ENCODE measurements around the gene TBC1D17. TPM values are rescaled to one million over a fixed set of nuclear protein-coding genes. Genes with fewer than 3 reads are reported as not detected.
A peak's percentile ranks its signal among the peaks of the same experiment; 100 is the strongest.

TBC1D17 gene
- total and polyA plus RNA-seq, 7 donors, result 13.4 to 41.0 (median 26.1) TPM

DNA sequence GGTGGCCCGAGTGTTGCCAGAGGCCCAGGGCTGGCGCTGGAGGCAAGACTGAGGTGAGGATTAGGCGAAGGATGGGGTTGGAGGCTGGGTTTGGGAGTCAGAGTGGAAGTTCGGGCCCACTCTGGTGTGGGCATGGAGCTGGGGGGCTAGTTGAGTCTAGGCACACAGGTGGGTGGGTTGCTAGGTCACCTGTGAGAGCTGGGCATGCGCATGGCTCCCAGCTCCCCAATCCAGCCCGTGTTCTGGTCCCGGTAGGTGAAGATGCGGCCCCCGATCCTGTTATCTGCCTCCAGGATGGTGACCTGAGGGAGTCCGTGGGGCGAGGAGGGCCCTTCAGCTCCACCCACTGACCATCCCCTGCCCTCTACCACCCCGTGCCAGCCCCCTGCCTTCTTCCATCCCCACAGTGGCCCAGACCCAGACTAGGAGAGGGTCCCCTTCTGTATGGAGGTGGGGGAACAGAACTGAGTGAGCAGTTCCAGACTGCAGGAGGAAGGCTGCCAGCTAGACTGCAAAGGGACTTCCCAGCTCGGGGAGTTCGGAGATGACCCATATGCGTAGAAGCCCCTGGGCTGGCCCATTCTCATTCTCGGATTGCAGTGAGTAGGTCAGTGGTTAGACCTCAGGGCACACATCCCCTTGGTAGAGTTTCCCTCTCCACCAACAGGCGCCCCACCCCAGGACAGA lies 17.5 kb downstream of the TBC1D17 start:
- H3K27ac ChIP-seq, result no peak overlapping the region
- intact Hi-C loops (cut with DNase I), result no loop called here
- H3K36me3 ChIP-seq, result no peaks in the 10 kb centered on the region
- H3K9me3 ChIP-seq, result no peaks in the 10 kb centered on the region
- H3K4me1 ChIP-seq, result peaks cover 0 to 27% (median 21%) of the 10 kb centered on the region in 4 donors
- TF ChIP-seq EP300 (IDR thresholded peaks at IDR 0.05) (no peak), POLR2A (IDR thresholded peaks at IDR 0.05) (no peak), POLR2AphosphoS5 (IDR thresholded peaks at IDR 0.05) (no peak)
- TF ChIP-seq, protein P1, sequence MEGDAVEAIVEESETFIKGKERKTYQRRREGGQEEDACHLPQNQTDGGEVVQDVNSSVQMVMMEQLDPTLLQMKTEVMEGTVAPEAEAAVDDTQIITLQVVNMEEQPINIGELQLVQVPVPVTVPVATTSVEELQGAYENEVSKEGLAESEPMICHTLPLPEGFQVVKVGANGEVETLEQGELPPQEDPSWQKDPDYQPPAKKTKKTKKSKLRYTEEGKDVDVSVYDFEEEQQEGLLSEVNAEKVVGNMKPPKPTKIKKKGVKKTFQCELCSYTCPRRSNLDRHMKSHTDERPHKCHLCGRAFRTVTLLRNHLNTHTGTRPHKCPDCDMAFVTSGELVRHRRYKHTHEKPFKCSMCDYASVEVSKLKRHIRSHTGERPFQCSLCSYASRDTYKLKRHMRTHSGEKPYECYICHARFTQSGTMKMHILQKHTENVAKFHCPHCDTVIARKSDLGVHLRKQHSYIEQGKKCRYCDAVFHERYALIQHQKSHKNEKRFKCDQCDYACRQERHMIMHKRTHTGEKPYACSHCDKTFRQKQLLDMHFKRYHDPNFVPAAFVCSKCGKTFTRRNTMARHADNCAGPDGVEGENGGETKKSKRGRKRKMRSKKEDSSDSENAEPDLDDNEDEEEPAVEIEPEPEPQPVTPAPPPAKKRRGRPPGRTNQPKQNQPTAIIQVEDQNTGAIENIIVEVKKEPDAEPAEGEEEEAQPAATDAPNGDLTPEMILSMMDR (IDR thresholded peaks at IDR 0.05), result no peak
- DNase-seq, result no peak
- no peak overlapping the region for H3K4me3 ChIP-seq
- WGBS, 2 donors, result 82 to 83% methylated on average over 17 of the region's 17 CpGs
- H3K27me3 ChIP-seq, result peaks cover 6 to 26% (median 25%) of the 10 kb centered on the region in 3 donors

DNA sequence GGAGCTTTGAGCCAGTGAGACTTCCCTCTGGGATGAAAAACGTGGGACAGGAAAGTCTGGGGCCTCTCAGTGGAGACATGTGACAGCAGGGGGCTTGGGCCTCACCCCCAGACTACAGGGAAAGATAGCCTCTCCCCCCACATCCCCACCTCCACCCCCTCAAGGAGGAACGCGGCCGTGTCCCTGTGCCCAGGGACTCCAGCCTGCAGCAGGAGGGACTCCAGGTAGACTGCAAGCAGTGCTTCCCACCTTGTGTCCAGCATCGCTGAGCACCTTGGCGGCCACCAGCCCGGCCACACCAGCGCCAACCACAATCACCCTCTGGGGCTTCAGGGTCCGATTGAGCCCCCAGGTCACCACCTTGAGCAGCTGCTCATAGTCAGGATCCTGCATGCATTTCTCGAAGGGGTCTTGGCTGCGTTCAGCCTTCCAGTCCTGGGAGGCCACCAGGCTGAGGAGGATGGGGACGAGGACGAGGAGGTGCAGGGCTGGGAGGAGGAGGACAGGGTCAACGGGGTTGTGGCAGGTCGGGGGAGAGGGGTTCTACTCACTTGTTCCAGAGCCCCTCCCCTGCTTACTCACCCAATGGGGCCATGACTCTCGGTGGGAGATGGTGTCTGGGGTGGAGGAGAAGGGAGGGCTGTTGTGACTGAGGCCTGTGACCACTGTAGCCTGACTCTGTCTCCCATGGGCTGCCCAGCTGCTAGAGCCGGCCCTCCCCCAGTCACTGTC lies 18.2 kb downstream of the TBC1D17 start:
- H3K27ac ChIP-seq, result no peak overlapping the region
- TF ChIP-seq POLR2AphosphoS5 (IDR thresholded peaks at IDR 0.05) (no peak), POLR2A (IDR thresholded peaks at IDR 0.05) (no peak), EP300 (IDR thresholded peaks at IDR 0.05) (no peak)
- TF ChIP-seq, protein P1 (IDR thresholded peaks at IDR 0.05), result no peak
- intact Hi-C loops (cut with DNase I), result no loop called here

DNA sequence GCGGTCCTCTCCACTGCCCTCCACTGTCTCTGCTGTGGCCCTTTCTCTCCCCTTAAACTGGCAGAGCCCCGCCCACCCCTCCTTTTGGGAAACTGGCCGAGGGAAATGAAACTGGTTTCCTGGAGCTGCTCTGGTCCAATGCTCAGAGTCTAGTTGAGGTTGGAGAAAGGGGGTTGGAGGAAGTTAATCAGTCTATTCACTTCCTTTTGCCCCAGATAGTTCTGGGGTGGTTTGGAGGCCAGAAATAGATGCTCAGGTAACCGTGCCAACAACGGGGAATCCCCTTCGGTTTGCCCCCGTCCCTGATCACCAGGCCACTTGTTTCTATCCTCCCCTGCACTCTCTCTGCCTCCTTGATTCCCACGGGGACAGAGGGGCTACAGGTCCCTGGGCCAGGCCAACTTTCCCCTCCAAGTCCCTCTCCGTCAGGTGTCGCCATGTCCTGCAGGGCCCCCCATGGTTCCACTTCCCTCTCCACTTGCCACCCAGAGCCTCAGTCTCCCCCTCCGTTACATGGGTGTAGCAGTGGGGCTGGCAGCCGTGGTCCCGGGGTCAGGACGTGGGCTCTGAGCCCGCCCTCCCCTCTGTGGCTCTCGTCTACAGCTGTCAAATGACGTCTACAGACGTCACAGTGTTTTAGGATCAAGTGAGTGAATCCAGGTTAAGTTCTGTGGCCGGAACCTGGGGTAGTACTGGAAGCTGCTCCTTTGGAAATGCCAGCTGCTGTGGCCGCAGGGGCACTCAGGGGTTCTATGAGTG lies 19.5 kb downstream of the TBC1D17 start, which contains the start of gene IL4I1:
Gene IL4I1 (minus strand): TSS at position 25 of the 759 bp plus-strand sequence. CDS start 727 bp downstream, outside the sequence.
- intact Hi-C loops (cut with DNase I), result no loop called here
- TF ChIP-seq POLR2AphosphoS5 (IDR thresholded peaks at IDR 0.05), result no peak
- no peak for TF ChIP-seq EP300 (IDR thresholded peaks at IDR 0.05)
- TF ChIP-seq POLR2A (IDR thresholded peaks at IDR 0.05), result no peak
- TF ChIP-seq, protein P1 (IDR thresholded peaks at IDR 0.05), result no peak
- Histone ChIP-seq H3K27me3 (peaks cover 0 to 11% (median 9%) of the 10 kb centered on the region in 3 donors), H3K4me1 (peaks cover 0 to 16% (median 13%) of the 10 kb centered on the region in 4 donors), H3K27ac (peak within 1 kb of the TSS; percentile 27 to 50 (median 36)), H3K9me3 (no peaks in the 10 kb centered on the region), H3K36me3 (no peaks in the 10 kb centered on the region), H3K4me3 (no peak within 1 kb of the TSS)
- DNase-seq, result no peak
- 21 to 37% methylated on average over 19 to 20 of the region's 20 CpGs for WGBS, 2 donors

More for the DNA sequence above, 18.2 kb downstream of the TBC1D17 start:
- 71 to 72% methylated on average over 17 of the region's 17 CpGs for WGBS, 2 donors
- peaks cover 0 to 19% (median 18%) of the 10 kb centered on the region in 3 donors for H3K27me3 ChIP-seq
- no peak overlapping the region for H3K4me3 ChIP-seq
- DNase-seq, result no peak
- H3K36me3 ChIP-seq, result no peaks in the 10 kb centered on the region
- H3K9me3 ChIP-seq, result no peaks in the 10 kb centered on the region
- peaks cover 0 to 20% (median 14%) of the 10 kb centered on the region in 4 donors for H3K4me1 ChIP-seq

DNA sequence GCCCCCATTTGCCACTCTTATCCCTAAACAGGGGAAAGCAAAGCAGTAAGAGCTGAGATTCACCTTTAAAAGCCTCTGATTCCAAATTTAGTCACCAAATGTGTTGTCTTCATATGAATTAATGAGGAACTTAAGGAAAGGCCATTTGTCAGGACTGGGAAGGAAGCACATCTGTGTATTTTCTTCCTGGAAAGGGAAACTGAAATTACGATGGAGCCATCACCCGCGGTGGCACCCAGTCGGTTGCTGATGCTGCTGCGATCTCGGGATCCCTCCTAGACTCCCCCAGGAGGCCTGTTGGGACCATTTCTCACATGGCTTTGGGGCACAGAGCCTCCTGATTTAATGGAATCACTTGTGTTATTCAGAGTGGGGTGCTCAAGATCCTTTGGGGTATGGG lies 26.6 kb downstream of the TBC1D17 start:
- Histone ChIP-seq H3K4me1 (no peaks in the 10 kb centered on the region), H3K27ac (no peak overlapping the region), H3K36me3 (peaks cover 11 to 32% (median 13%) of the 10 kb centered on the region in 4 donors), H3K27me3 (no peaks in the 10 kb centered on the region), H3K4me3 (no peak overlapping the region), H3K9me3 (no peaks in the 10 kb centered on the region)
- WGBS, 2 donors, result 35 to 48% methylated on average over 6 of the region's 6 CpGs
- no peak for DNase-seq
- TF ChIP-seq POLR2AphosphoS5 (IDR thresholded peaks at IDR 0.05) (no peak), POLR2A (IDR thresholded peaks at IDR 0.05) (no peak), EP300 (IDR thresholded peaks at IDR 0.05) (no peak)
- TF ChIP-seq, protein P1 (IDR thresholded peaks at IDR 0.05), result no peak
- intact Hi-C loops (cut with DNase I), result no loop called here
